Breast epithelium (tissue), 3 donors: ENCODE results near the gene CDCA3.

Experiments
- CTCF ChIP-seq, 3 donors: fragments of 450-650 bp; IDR thresholded peaks; one replicate each; pipeline ENCODE4 v1.5.1; 2016 to 2017; ENCODE audit warnings: antibody characterized with exemption in 3 of 3, mild to moderate bottlenecking in 3 of 3, moderate library complexity in 3 of 3
- POLR2A ChIP-seq: fragments of 450-650 bp; IDR thresholded peaks from one replicate; pipeline ENCODE4 v1.6.1; 2016; ENCODE audit warnings: antibody characterized with exemption, mild to moderate bottlenecking, moderate library complexity
- POLR2AphosphoS5 ChIP-seq, 3 donors: sonication (generic); formaldehyde crosslinking; IDR thresholded peaks; one replicate each; pipeline ENCODE4 v1.6.1; 2017; ENCODE audit warnings: antibody characterized with exemption in 3 of 3

- TF ChIP-seq CTCF (IDR thresholded peaks at IDR 0.05) (peak in 1 of 3 donors; percentile 12), POLR2A (peak; percentile 94), POLR2AphosphoS5 (IDR thresholded peaks at IDR 0.05) (peak; percentile 93 to 100 (median 98))
Observed at GRCh38 chr12:6867413-6868210, 16.5 kb upstream of the CDCA3 start, which contains the start of gene TPI1.
